Sigmoid colon (tissue), 4 donors: ENCODE results near the gene MADD.

Experiments used
- CTCF ChIP-seq, 4 experiments: fragments of 450-650 bp in 3 of 4; fragments of 200-600 bp in 1 of 4; IDR thresholded peaks; one replicate each; pipeline ENCODE4 v1.5.1; 2016 to 2019; ENCODE audit warnings: antibody characterized with exemption in 4 of 4, mild to moderate bottlenecking in 3 of 4, moderate library complexity in 2 of 4
- POLR2AphosphoS5 ChIP-seq, 4 donors: sonication (generic); formaldehyde crosslinking; IDR thresholded peaks; one replicate each; pipeline ENCODE4 v1.6.1; 2017; ENCODE audit warnings: antibody characterized with exemption in 4 of 4

- TF ChIP-seq CTCF (IDR thresholded peaks at IDR 0.05) (no peak), POLR2AphosphoS5 (IDR thresholded peaks at IDR 0.05) (no peak)
Measured at GRCh38 chr11:47345890-47346563, 76.1 kb downstream of the MADD start.
